Small intestine (tissue), 7 donors: Measurements from ENCODE around the gene CD300H. TPM values are rescaled to one million over a fixed set of nuclear protein-coding genes. Genes with fewer than 3 reads are reported as not detected.
"Not testable (repeated sequence)": the region's sequence is repeated elsewhere in the genome, so short reads cannot be mapped to it uniquely, and the experiment has no call there.

Source experiments
- DNase-seq, 2 donors: peaks; one replicate each; pipeline versions ENCODE4 v3.0.0 to v3.0.0-alpha.2; 2013
- FAIRE-seq: peaks from 2 replicates; lab custom pipeline; 2012; peaks lifted over from hg19 to GRCh38; lab: Jason Lieb, UNC
- H3K27ac ChIP-seq, 3 donors: one replicate each; pipeline ENCODE4 v1.5.1; 2013; ENCODE audit warnings: low read length in 2 of 3, mild to moderate bottlenecking in 2 of 3, control low read depth in 1 of 3, inconsistent platforms in 1 of 3, low read depth in 1 of 3, moderate library complexity in 1 of 3
- H3K27me3 ChIP-seq, 3 donors: one replicate each; pipeline ENCODE4 v1.6.1; 2013; ENCODE audit warnings: low read length in 3 of 3, inconsistent platforms in 1 of 3; ENCODE audit not compliant: control insufficient read depth in 3 of 3, insufficient read depth in 3 of 3
- H3K36me3 ChIP-seq, 3 donors: one replicate each; pipeline ENCODE4 v1.6.1; 2013; ENCODE audit warnings: low read length in 3 of 3, inconsistent platforms in 1 of 3, low read depth in 1 of 3, mild to moderate bottlenecking in 1 of 3, moderate library complexity in 1 of 3; ENCODE audit not compliant: control insufficient read depth in 3 of 3, insufficient read depth in 2 of 3
- H3K4me1 ChIP-seq, 3 donors: one replicate each; pipeline ENCODE4 v1.6.1; 2013; ENCODE audit warnings: low read length in 2 of 3, inconsistent platforms in 1 of 3, low read depth in 1 of 3, mild to moderate bottlenecking in 1 of 3, moderate library complexity in 1 of 3; ENCODE audit not compliant: control insufficient read depth in 3 of 3, insufficient read depth in 2 of 3
- H3K4me3 ChIP-seq, 3 donors: one replicate each; pipeline ENCODE4 v1.5.1; 2013; ENCODE audit warnings: low read length in 3 of 3, control low read depth in 1 of 3, inconsistent platforms in 1 of 3, low read depth in 1 of 3, mild to moderate bottlenecking in 1 of 3, moderate library complexity in 1 of 3
- H3K9me3 ChIP-seq, 2 donors: one replicate each; pipeline ENCODE4 v1.6.1; 2013; ENCODE audit warnings: low read depth in 1 of 2, low read length in 1 of 2; ENCODE audit not compliant: control insufficient read depth in 2 of 2, insufficient read depth in 1 of 2
- WGBS, 3 donors: extraction: QIAGEN DNeasy Blood & Tissue Kit; methylation state at CpG; one replicate each; pipeline ENCODE4 v1.1.7; 2013; 5-methylcytosine and 5-hydroxymethylcytosine counted together
- polyA plus RNA-seq, 4 donors: library from polyadenylated mRNA; stranded (reverse) in 3 of 4; unstranded in 1 of 4; fragments of 200-250 nt in 3 of 4; fragments of 120-200 nt in 1 of 4; gene quantifications; one replicate each; pipeline versions ENCODE4 v1.2.1 to v1.2.3, GENCODE V29; 2013
- donor health status: healthy with polysubstance abuse.
- donor health status: control.
- donor health status: control.
- donor health status: Bipolar disorder and iron deficiency.
- donor health status: healthy.

Gene CD300H
- polyA plus RNA-seq, 4 donors = 0.13 TPM; not detected in 3

GRCh38 chr17:74523308-74523707 lies 44.0 kb downstream of the CD300H start:
- DNase-seq = no peak

GRCh38 chr17:74522381-74523105 lies 44.8 kb downstream of the CD300H start:
- no peak for FAIRE-seq

More at GRCh38 chr17:74523308-74523707, 44.0 kb downstream of the CD300H start:
- FAIRE-seq = no peak
- Histone ChIP-seq H3K27me3 (no peaks in the 10 kb centered on the region), H3K9me3 (peaks cover 0 to 6% of the 10 kb centered on the region in 2 donors), H3K36me3 (no peaks in the 10 kb centered on the region), H3K4me3 (no peak overlapping the region), H3K4me1 (no peaks in the 10 kb centered on the region), H3K27ac (no peak overlapping the region)
- 72 to 88% (median 80%) methylated on average over 3 of the region's 3 CpGs for WGBS, 3 donors

DNA sequence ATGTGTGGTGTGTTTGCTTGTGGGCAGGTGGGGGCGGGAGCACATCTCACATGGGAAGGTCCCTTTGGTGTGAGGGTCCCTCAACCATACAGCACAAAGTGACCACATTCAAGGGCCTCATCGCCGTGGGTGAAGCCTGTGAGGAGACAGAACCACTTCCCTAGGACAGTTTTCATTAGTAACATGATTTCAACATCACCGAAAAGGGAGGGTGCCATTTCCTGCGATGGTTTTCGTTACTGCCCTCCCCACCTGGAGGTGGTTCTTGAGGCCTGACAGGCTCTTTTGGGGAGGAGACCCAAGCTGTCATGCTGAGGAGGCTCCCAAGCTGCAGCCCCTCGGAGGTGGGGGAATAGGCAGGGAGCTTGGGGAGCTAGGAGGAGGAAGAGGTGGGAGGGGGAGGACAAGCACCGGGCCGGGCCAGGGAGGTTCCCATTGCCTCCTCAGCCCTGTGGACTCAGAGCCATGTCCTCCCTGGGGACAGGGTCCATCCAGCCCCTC lies 45.6 kb downstream of the CD300H start:
- H3K4me1 ChIP-seq = no peaks in the 10 kb centered on the region
- H3K27me3 ChIP-seq = no peaks in the 10 kb centered on the region
- no peak for FAIRE-seq
- H3K4me3 ChIP-seq = no peak overlapping the region
- DNase-seq = no peak
- WGBS, 3 donors = 64 to 75% (median 65%) methylated on average over 9 of the region's 9 CpGs
- no peaks in the 10 kb centered on the region for H3K36me3 ChIP-seq
- peak overlapping the region in 2 of 3 donors; percentile 11 to 55 for H3K27ac ChIP-seq
- peaks cover 0 to 6% of the 10 kb centered on the region in 2 donors for H3K9me3 ChIP-seq

More at GRCh38 chr17:74522381-74523105, 44.8 kb downstream of the CD300H start:
- no peaks in the 10 kb centered on the region for H3K36me3 ChIP-seq
- no peaks in the 10 kb centered on the region for H3K27me3 ChIP-seq
- no peak for DNase-seq
- H3K4me3 ChIP-seq = no peak overlapping the region
- H3K9me3 ChIP-seq = peaks cover 0 to 6% of the 10 kb centered on the region in 2 donors
- no peak overlapping the region for H3K27ac ChIP-seq
- 75 to 80% (median 76%) methylated on average over 10 of the region's 10 CpGs for WGBS, 3 donors
- H3K4me1 ChIP-seq = no peaks in the 10 kb centered on the region

DNA sequence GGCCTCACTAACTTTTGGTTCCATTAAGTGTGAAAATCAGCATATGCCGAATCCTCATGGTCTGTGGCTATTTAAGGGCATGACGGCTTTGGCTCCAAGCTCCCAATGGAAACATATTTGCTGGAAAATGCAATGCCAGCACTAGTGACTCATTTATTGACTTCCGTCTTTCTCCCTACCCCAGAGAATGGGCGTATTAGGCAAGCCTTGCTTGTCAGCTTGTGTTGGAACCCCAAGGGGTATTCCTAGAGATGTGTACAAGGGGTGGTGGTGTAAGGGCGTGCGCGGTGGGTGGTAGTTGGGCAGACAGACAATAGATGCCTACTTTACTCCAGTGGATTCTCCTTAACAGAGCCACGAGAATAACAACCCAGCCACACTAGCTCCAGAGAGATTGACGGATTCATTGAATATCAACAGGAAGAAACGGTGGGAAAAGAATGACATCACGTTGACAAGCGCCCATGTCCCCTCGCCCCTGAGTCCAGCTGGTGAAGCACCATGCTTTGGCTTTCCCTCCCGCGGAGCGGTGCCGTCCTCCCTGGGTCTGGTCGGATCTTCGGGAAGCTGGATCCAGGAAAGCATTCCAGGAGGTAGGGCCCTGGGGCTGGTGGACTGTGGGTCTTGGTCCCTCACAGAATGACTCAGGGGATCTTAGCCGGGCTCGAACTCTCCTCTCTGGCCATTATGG lies 46.4 kb downstream of the CD300H start:
- H3K36me3 ChIP-seq = no peaks in the 10 kb centered on the region
- 84 to 88% (median 85%) methylated on average over 21 of the region's 21 CpGs for WGBS, 3 donors
- H3K27me3 ChIP-seq = no peaks in the 10 kb centered on the region
- H3K27ac ChIP-seq = peak overlapping the region in 2 of 3 donors; percentile 11 to 34
- FAIRE-seq (no peak), DNase-seq (no peak)
- H3K4me1 ChIP-seq = no peaks in the 10 kb centered on the region
- peaks cover 0 to 6% of the 10 kb centered on the region in 2 donors for H3K9me3 ChIP-seq
- H3K4me3 ChIP-seq = no peak overlapping the region

- WGBS, 3 donors = 53 to 74% (median 69%) methylated on average over 3 of the region's 3 CpGs
- no peak overlapping the region for H3K4me3 ChIP-seq
- peaks cover 0 to 3% (median 0%) of the 10 kb centered on the region in 3 donors for H3K27me3 ChIP-seq
- FAIRE-seq (no peak), DNase-seq (no peak)
- peaks cover 0 to 6% of the 10 kb centered on the region in 2 donors for H3K9me3 ChIP-seq
- no peaks in the 10 kb centered on the region for H3K36me3 ChIP-seq
- no peaks in the 10 kb centered on the region for H3K4me1 ChIP-seq
- no peak overlapping the region for H3K27ac ChIP-seq
These were observed 47.3 kb downstream of the CD300H start for GRCh38 chr17:74520016-74520434.

DNA sequence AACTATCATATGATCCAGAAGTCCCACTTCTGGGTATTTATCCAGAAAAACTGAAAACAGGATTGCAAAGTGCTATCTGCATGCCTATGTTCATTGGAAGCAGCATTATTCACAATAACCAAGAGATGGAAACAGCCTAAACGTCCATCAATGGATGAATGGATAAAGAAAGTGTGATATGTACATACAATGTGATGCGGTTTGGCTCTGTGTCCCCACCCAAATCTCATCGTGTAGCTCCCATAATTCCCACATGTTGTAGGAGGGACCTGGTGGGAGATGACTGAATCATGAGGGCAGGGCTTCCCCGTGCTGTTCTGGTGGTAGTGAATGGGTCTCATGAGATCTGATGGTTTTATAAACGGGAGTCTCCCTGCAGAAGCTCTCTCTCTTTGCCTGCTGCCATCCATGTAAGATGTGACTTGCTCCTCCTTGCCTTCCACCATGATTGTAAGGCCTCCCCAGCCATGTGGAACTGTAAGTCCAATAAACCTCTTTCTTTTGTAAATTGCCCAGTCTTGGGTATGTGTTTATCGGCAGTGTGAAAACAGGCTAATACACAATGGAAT lies 48.8 kb downstream of the CD300H start:
- H3K4me1 ChIP-seq, H3K27me3 ChIP-seq, H3K27ac ChIP-seq, H3K36me3 ChIP-seq, FAIRE-seq, DNase-seq, H3K4me3 ChIP-seq: not testable (repeated sequence)
- peaks cover 0 to 12% of the 10 kb centered on the region in 2 donors for H3K9me3 ChIP-seq
- WGBS, 3 donors = 78 to 84% (median 80%) methylated on average over 6 of the region's 6 CpGs

GRCh38 chr17:74516561-74517328 lies 50.6 kb downstream of the CD300H start:
- Histone ChIP-seq H3K4me1 (no peaks in the 10 kb centered on the region), H3K4me3 (no peak overlapping the region), H3K36me3 (no peaks in the 10 kb centered on the region), H3K9me3 (peaks cover 0 to 6% of the 10 kb centered on the region in 2 donors), H3K27me3 (peaks cover 0 to 3% (median 0%) of the 10 kb centered on the region in 3 donors), H3K27ac (no peak overlapping the region)
- FAIRE-seq (no peak), DNase-seq (no peak)
- 94 to 95% (median 95%) methylated on average over 3 of the region's 3 CpGs for WGBS, 3 donors

GRCh38 chr17:74515941-74516340 lies 51.4 kb downstream of the CD300H start:
- DNase-seq = no peak
- no peaks in the 10 kb centered on the region for H3K36me3 ChIP-seq
- H3K4me1 ChIP-seq = no peaks in the 10 kb centered on the region
- peaks cover 0 to 6% of the 10 kb centered on the region in 2 donors for H3K9me3 ChIP-seq
- WGBS, 3 donors = 50 to 76% (median 61%) methylated on average over 4 of the region's 4 CpGs
- no peak for FAIRE-seq
- no peak overlapping the region for H3K27ac ChIP-seq
- H3K4me3 ChIP-seq = no peak overlapping the region
- peaks cover 0 to 3% (median 0%) of the 10 kb centered on the region in 3 donors for H3K27me3 ChIP-seq
